Transverse colon (tissue), 4 donors: Measurements from ENCODE around the gene HAGHL. TPM values are rescaled to one million over a fixed set of nuclear protein-coding genes. Genes with fewer than 3 reads are reported as not detected.

ENCODE experiments used
- DNase-seq: peaks from one replicate; pipeline ENCODE4 v3.0.0-alpha.2; 2019
- H3K27ac ChIP-seq, 4 donors: fragments of 200-600 bp; sonication (generic); 2 replicates each; pipeline ENCODE4 v1.5.1; 2016 to 2018; ENCODE audit warnings: inconsistent platforms in 4 of 4
- H3K27me3 ChIP-seq: fragments of 200-600 bp; sonication (generic); 2 replicates; pipeline ENCODE4 v1.5.1; 2017; ENCODE audit warnings: inconsistent platforms
- H3K36me3 ChIP-seq, 4 donors: fragments of 200-600 bp; sonication (generic); 2 replicates each; pipeline ENCODE4 v1.5.1; 2017 to 2019; ENCODE audit warnings: inconsistent platforms in 4 of 4
- H3K4me1 ChIP-seq, 4 donors: fragments of 200-600 bp; sonication (generic); 2 replicates each; pipeline ENCODE4 v1.5.1; 2017 to 2020; ENCODE audit warnings: inconsistent platforms in 4 of 4
- H3K4me3 ChIP-seq, 4 donors: fragments of 200-600 bp; sonication (generic); 1 replicate in 1 of 4; 2 replicates in 3 of 4; pipeline versions ENCODE4 v1.5.1 to v1.6.1; 2017 to 2019; ENCODE audit warnings: inconsistent platforms in 4 of 4
- H3K9me3 ChIP-seq, 2 donors: fragments of 200-600 bp; sonication (generic); 2 replicates each; pipeline ENCODE4 v1.5.1; 2017 to 2019; ENCODE audit warnings: inconsistent platforms in 2 of 2
- CTCF ChIP-seq, 5 experiments: fragments of 200-600 bp in 3 of 5; fragments of 450-650 bp in 2 of 5; sonication (generic) in 3 of 5; IDR thresholded peaks; 1 replicate in 2 of 5; 2 replicates in 3 of 5; pipeline ENCODE4 v1.5.1; 2016 to 2017; ENCODE audit warnings: antibody characterized with exemption in 5 of 5, inconsistent platforms in 3 of 5, mild to moderate bottlenecking in 2 of 5, moderate library complexity in 1 of 5
- EP300 ChIP-seq: sonication (generic); formaldehyde crosslinking; IDR thresholded peaks from one replicate; pipeline ENCODE4 v1.6.1; 2017; ENCODE audit warnings: antibody characterized with exemption, low read depth
- POLR2A ChIP-seq: fragments of 450-650 bp; IDR thresholded peaks from one replicate; pipeline ENCODE4 v1.6.1; 2016; ENCODE audit warnings: antibody characterized with exemption, mild to moderate bottlenecking, moderate library complexity
- POLR2AphosphoS5 ChIP-seq, 3 donors: sonication (generic); formaldehyde crosslinking; IDR thresholded peaks; one replicate each; pipeline ENCODE4 v1.6.1; 2016; ENCODE audit warnings: antibody characterized with exemption in 3 of 3
- WGBS, 2 donors: methylation state at CpG; one replicate each; pipeline ENCODE4 v1.1.5; 2018; ENCODE audit warnings: low coverage in 1 of 2; 5-methylcytosine and 5-hydroxymethylcytosine counted together
- in situ Hi-C, 4 donors: fragments of 200-750 bp; cut with MboI; loops; one replicate each; pipeline versions ENCODE4 v1.15.0 to v1.15.1; 2017; ENCODE audit warnings: low sequenced_read_pairs in 3 of 4, low pct_ligation_motif_present in 1 of 4, low pct_unique_long_range_greater_than_20kb in 1 of 4
- intact Hi-C: fragments of 100-400 bp; cut with DNase I; formaldehyde crosslinking; loops from one replicate; pipeline ENCODE4 v1.15.1; 2023; ENCODE audit warnings: low total_unique reads
- total RNA-seq, 4 donors: library from RNA; depleted of rRNA; stranded (reverse); fragments of >200 nt; gene quantifications; one replicate each; pipeline ENCODE4 v1.1.0, GENCODE V29; 2016

Gene HAGHL
- total RNA-seq, 4 donors from 2014 or later, result 1.2 to 12.3 (median 5.5) TPM

- Histone ChIP-seq H3K4me3 (peak overlapping the region; percentile 69 to 86 (median 79)), H3K9me3 (no peaks in the 10 kb centered on the region), H3K4me1 (peaks cover 40 to 75% (median 61%) of the 10 kb centered on the region in 4 donors), H3K27me3 (no peaks in the 10 kb centered on the region), H3K36me3 (peaks cover 0 to 9% (median 0%) of the 10 kb centered on the region in 4 donors), H3K27ac (peak overlapping the region; percentile 91 to 96 (median 95))
- WGBS, 2 donors, result 48% methylated on average over 39 of the region's 44 CpGs; no CpG with 5 or more reads in 1 of the 2 donors
- TF ChIP-seq POLR2A (no peak), CTCF (IDR thresholded peaks at IDR 0.05) (peak in 1 of 5 experiments; percentile 8), EP300 (no peak), POLR2AphosphoS5 (IDR thresholded peaks at IDR 0.05) (peak in 1 of 3 donors; percentile 8)
- intact Hi-C loops, result no loop called here
- in situ Hi-C loops, result no loop called here
- DNase-seq, result peak; percentile 56
Measured at GRCh38 chr16:680967-681745, 45.8 kb upstream of the HAGHL start.

GRCh38 chr16:681746-682427 lies 45.0 kb upstream of the HAGHL start:
- DNase-seq, result no peak
- 77% methylated on average over 28 of the region's 28 CpGs; no CpG with 5 or more reads in 1 of the 2 donors for WGBS, 2 donors
- H3K4me3 ChIP-seq, result no peak overlapping the region

GRCh38 chr16:682493-683395 lies 44.2 kb upstream of the HAGHL start:
- TF ChIP-seq CTCF (IDR thresholded peaks at IDR 0.05), result no peak
- H3K27me3 ChIP-seq, result no peaks in the 10 kb centered on the region
- no peak for DNase-seq
- peak overlapping the region in 3 of 4 donors; percentile 55 to 67 (median 56) for H3K4me3 ChIP-seq
- intact Hi-C loops (no loop called here), in situ Hi-C loops (no loop called here)
- H3K36me3 ChIP-seq, result peaks cover 0 to 9% (median 0%) of the 10 kb centered on the region in 4 donors
- peak overlapping the region in 3 of 4 donors; percentile 78 to 88 (median 78) for H3K27ac ChIP-seq
- WGBS, 2 donors, result 79% methylated on average over 32 of the region's 36 CpGs; no CpG with 5 or more reads in 1 of the 2 donors
- no peaks in the 10 kb centered on the region for H3K9me3 ChIP-seq
- H3K4me1 ChIP-seq, result peaks cover 34 to 60% (median 47%) of the 10 kb centered on the region in 4 donors

More at GRCh38 chr16:681746-682427, 45.0 kb upstream of the HAGHL start:
- TF ChIP-seq CTCF (IDR thresholded peaks at IDR 0.05), result no peak
- TF ChIP-seq POLR2AphosphoS5 (IDR thresholded peaks at IDR 0.05), result no peak
- TF ChIP-seq EP300, result no peak
- TF ChIP-seq POLR2A, result no peak
- Histone ChIP-seq H3K27ac (no peak overlapping the region), H3K9me3 (no peaks in the 10 kb centered on the region), H3K4me1 (peaks cover 34 to 67% (median 53%) of the 10 kb centered on the region in 4 donors), H3K27me3 (no peaks in the 10 kb centered on the region), H3K36me3 (peaks cover 0 to 9% (median 0%) of the 10 kb centered on the region in 4 donors)
- intact Hi-C loops (no loop called here), in situ Hi-C loops (no loop called here)
